Liver (tissue), 9 donors: ENCODE results near the gene SH3PXD2A. TPM values are rescaled to one million over a fixed set of nuclear protein-coding genes. Genes with fewer than 3 reads are reported as not detected.

Experiments used
- DNase-seq: peaks from one replicate; pipeline ENCODE4 v3.0.0-alpha.2; 2017; ENCODE audit warnings: low spot score
- H3K27ac ChIP-seq, 2 donors: one replicate each; pipeline ENCODE4 v1.7.0; 2013; ENCODE audit warnings: inconsistent platforms in 2 of 2, low read length in 2 of 2, control low read depth in 1 of 2, low read depth in 1 of 2, mild to moderate bottlenecking in 1 of 2
- H3K27me3 ChIP-seq, 4 donors: one replicate each; pipeline versions ENCODE4 v1.6.1 to v1.7.0; 2013; ENCODE audit warnings: low read length in 3 of 4, inconsistent platforms in 1 of 4, mild to moderate bottlenecking in 1 of 4, moderate library complexity in 1 of 4; ENCODE audit not compliant: control insufficient read depth in 4 of 4, insufficient read depth in 4 of 4
- H3K36me3 ChIP-seq, 4 donors: one replicate each; pipeline versions ENCODE4 v1.6.1 to v1.7.0; 2013; ENCODE audit warnings: low read length in 3 of 4, mild to moderate bottlenecking in 3 of 4, low read depth in 1 of 4, moderate library complexity in 1 of 4; ENCODE audit not compliant: control insufficient read depth in 4 of 4, insufficient read depth in 3 of 4
- H3K4me1 ChIP-seq, 4 donors: one replicate each; pipeline versions ENCODE4 v1.6.1 to v1.7.0; 2013; ENCODE audit warnings: low read length in 3 of 4, mild to moderate bottlenecking in 3 of 4, moderate library complexity in 1 of 4; ENCODE audit not compliant: control insufficient read depth in 4 of 4, insufficient read depth in 4 of 4
- H3K4me3 ChIP-seq, 3 donors: one replicate each; pipeline versions ENCODE4 v1.6.1 to v1.7.0; 2013; ENCODE audit warnings: low read length in 3 of 3, control low read depth in 1 of 3, low read depth in 1 of 3, mild to moderate bottlenecking in 1 of 3
- H3K9ac ChIP-seq, 2 donors: one replicate each; pipeline ENCODE4 v1.7.0; 2013; ENCODE audit warnings: low read length in 2 of 2, mild to moderate bottlenecking in 2 of 2, moderate library complexity in 2 of 2, control low read depth in 1 of 2, low read depth in 1 of 2
- H3K9me3 ChIP-seq, 4 donors: one replicate each; pipeline versions ENCODE4 v1.6.1 to v1.7.0; 2013; ENCODE audit warnings: low read length in 3 of 4; ENCODE audit not compliant: control insufficient read depth in 4 of 4
- ATF3 ChIP-seq: IDR thresholded peaks from 2 replicates; pipeline ENCODE4 v1.6.1; 2016; ENCODE audit warnings: antibody characterized with exemption
- CTCF ChIP-seq: fragments of 150-350 bp; IDR thresholded peaks from 2 replicates; pipeline ENCODE4 v1.5.1; 2017; ENCODE audit warnings: improper control_type of control experiment, low read depth, low read length; ENCODE audit not compliant: missing input control
- FOXA1 ChIP-seq: IDR thresholded peaks from 2 replicates; pipeline ENCODE4 v1.6.1; 2016; ENCODE audit warnings: antibody characterized with exemption
- FOXA2 ChIP-seq: IDR thresholded peaks from 2 replicates; pipeline ENCODE4 v1.6.1; 2016; ENCODE audit warnings: antibody characterized with exemption
- GABPA ChIP-seq, 2 donors: IDR thresholded peaks in 1 of 2; conservative IDR thresholded peaks in 1 of 2; 2 replicates each; pipeline ENCODE4 v1.6.1; 2016; ENCODE audit warnings: antibody characterized with exemption in 2 of 2, mild to moderate bottlenecking in 1 of 2, moderate library complexity in 1 of 2
- HNF4G ChIP-seq: IDR thresholded peaks from 2 replicates; pipeline ENCODE4 v1.6.1; 2016; ENCODE audit warnings: antibody characterized with exemption
- JUND ChIP-seq, 2 donors: IDR thresholded peaks; 2 replicates each; pipeline ENCODE4 v1.6.1; 2016; ENCODE audit warnings: antibody characterized with exemption in 2 of 2
- MAX ChIP-seq: IDR thresholded peaks from 2 replicates; pipeline ENCODE4 v1.6.1; 2016; ENCODE audit warnings: antibody characterized with exemption
- RAD21 ChIP-seq, 2 donors: IDR thresholded peaks; 2 replicates each; pipeline ENCODE4 v1.6.1; 2016; ENCODE audit warnings: antibody characterized with exemption in 2 of 2, mild to moderate bottlenecking in 2 of 2
- REST ChIP-seq: IDR thresholded peaks from 2 replicates; pipeline ENCODE4 v1.6.1; 2016; ENCODE audit warnings: antibody characterized with exemption, mild to moderate bottlenecking
- RXRA ChIP-seq, 2 donors: IDR thresholded peaks; 2 replicates each; pipeline ENCODE4 v1.6.1; 2017 to 2018; ENCODE audit warnings: antibody characterized with exemption in 2 of 2, mild to moderate bottlenecking in 1 of 2
- SP1 ChIP-seq: IDR thresholded peaks from 2 replicates; pipeline ENCODE4 v1.6.1; 2018; ENCODE audit warnings: antibody characterized with exemption, mild to moderate bottlenecking
- TAF1 ChIP-seq: conservative IDR thresholded peaks from 2 replicates; pipeline ENCODE4 v1.6.1; 2016; ENCODE audit warnings: antibody characterized with exemption, mild to moderate bottlenecking
- YY1 ChIP-seq: IDR thresholded peaks from 2 replicates; pipeline ENCODE4 v1.6.1; 2016; ENCODE audit warnings: antibody characterized with exemption, mild to moderate bottlenecking
- ZBTB33 ChIP-seq: IDR thresholded peaks from 2 replicates; pipeline ENCODE4 v1.6.1; 2016; ENCODE audit warnings: antibody characterized with exemption
- WGBS: extraction: QIAGEN DNeasy Blood & Tissue Kit; methylation state at CpG from one replicate; pipeline ENCODE4 v1.1.7; 2013; 5-methylcytosine and 5-hydroxymethylcytosine counted together
- polyA plus RNA-seq, 2 donors: library from polyadenylated mRNA; stranded (reverse) in 1 of 2; unstranded in 1 of 2; fragments of 200-250 nt in 1 of 2; fragments of >200 nt in 1 of 2; fragmentation: Nextera tagmentation in 1 of 2; extraction: Ambion mirVana in 1 of 2; gene quantifications; one replicate each; pipeline versions ENCODE4 v1.2.1 to v1.2.3, GENCODE V29; 2013 to 2015
- total RNA-seq, 2 donors: library from RNA; depleted of rRNA; stranded (reverse); fragments of >200 nt; gene quantifications; one replicate each; pipeline ENCODE4 v1.2.3, GENCODE V29; 2014
- donor health status: healthy.
- donor health status: healthy.
- donor health status: healthy.
- donor health status: healthy.
- donor health status: healthy.

The SH3PXD2A gene
- total and polyA plus RNA-seq, 4 donors = 0.82 to 5.5 (median 3.9) TPM

GRCh38 chr10:103806395-103807187 is 48.8 kb downstream of the SH3PXD2A start (continued):
- TF ChIP-seq MAX (no peak), TAF1 (no peak), GABPA (IDR thresholded peaks at IDR 0.05 in 1 of 2, conservative IDR thresholded peaks at IDR 0.05 in 1 of 2) (no peak), HNF4G (no peak), JUND (IDR thresholded peaks at IDR 0.05) (no peak), ATF3 (no peak), RAD21 (IDR thresholded peaks at IDR 0.05) (no peak), SP1 (no peak)

GRCh38 chr10:103805781-103806180 is 49.6 kb downstream of the SH3PXD2A start:
- Histone ChIP-seq H3K27ac (no peak overlapping the region), H3K9me3 (no peaks in the 10 kb centered on the region), H3K36me3 (no peaks in the 10 kb centered on the region), H3K4me1 (peaks cover 3 to 12% (median 7%) of the 10 kb centered on the region in 4 donors), H3K9ac (no peak overlapping the region), H3K27me3 (no peaks in the 10 kb centered on the region), H3K4me3 (no peak overlapping the region)
- TF ChIP-seq SP1 (no peak), HNF4G (no peak), MAX (no peak), TAF1 (no peak), CTCF (no peak), RAD21 (IDR thresholded peaks at IDR 0.05) (no peak), FOXA2 (no peak), REST (no peak), RXRA (IDR thresholded peaks at IDR 0.05) (no peak), FOXA1 (no peak), JUND (IDR thresholded peaks at IDR 0.05) (no peak), ZBTB33 (no peak), YY1 (no peak)
- no peak for DNase-seq
- WGBS = 94% methylated on average over 6 of the region's 6 CpGs
